ENCODE measurements around the gene CDC7.
A peak's percentile ranks its signal among the peaks of the same experiment; 100 is the strongest.
"Not testable (repeated sequence)": the region's sequence is repeated elsewhere in the genome, so short reads cannot be mapped to it uniquely, and the experiment has no call there.

The CDC7 gene

DNA sequence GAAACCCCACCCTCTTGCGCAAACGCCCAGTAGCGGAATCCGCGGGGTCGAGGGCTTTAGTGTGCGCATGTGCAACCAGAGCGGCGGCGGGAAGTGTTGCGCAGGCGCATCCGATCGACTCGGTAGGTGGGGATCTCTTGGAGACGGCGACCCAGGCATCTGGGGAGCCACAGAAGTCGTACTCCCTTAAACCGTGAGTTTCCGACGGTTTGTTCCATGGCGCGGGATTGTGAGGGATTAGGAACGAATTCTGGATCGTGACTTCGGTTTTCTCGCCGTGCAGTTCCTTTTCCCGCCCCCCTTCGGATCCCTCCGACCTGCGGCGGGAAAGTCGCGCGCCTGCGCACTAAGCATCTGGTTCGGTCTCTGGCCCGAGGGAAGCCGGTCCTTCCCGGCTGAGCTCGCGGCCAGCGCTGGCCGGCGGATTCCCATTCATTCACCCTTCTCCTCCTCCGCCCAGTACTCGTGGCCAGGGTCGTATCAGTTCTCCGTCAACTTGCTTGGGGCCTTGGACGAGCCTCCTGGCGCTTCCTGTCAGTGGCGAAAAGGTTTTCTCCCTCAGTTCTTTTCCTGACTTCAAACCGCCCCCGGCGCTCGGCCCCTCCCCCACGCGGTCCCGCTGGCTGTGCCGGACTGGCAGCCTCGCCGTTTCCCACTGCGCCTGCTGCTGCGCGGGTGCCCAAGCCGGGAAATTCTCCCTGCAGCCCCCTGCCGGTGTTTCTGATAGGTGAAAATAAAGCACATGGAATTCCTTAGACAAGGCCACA is at the start of gene CDC7:
Gene CDC7 (plus strand): TSS at position 96 of the 767 bp plus-strand sequence. CDS start 866 bp downstream, outside the sequence.
- peak within 1 kb of the TSS; percentile 96 for H3K4me3 ChIP-seq (ENCODE audit: low read length)
- H3K36me3 ChIP-seq (ENCODE audit: control insufficient read depth, insufficient read depth, low read length, severe bottlenecking) = no peaks in the 10 kb centered on the region
- peak within 1 kb of the TSS; percentile 86 for H3K9ac ChIP-seq (ENCODE audit: low read length)
- DNase-seq (ENCODE audit: low read depth) = peak; percentile 97
- H3K9me3 ChIP-seq (ENCODE audit: control insufficient read depth, low read length) = no peaks in the 10 kb centered on the region
- no peaks in the 10 kb centered on the region for H3K27me3 ChIP-seq (replicated peaks; ENCODE audit: control insufficient read depth, insufficient read depth, low read length)
- peaks cover 16% of the 10 kb centered on the region for H3K4me1 ChIP-seq (ENCODE audit: control insufficient read depth, insufficient read depth, low read length)

DNA sequence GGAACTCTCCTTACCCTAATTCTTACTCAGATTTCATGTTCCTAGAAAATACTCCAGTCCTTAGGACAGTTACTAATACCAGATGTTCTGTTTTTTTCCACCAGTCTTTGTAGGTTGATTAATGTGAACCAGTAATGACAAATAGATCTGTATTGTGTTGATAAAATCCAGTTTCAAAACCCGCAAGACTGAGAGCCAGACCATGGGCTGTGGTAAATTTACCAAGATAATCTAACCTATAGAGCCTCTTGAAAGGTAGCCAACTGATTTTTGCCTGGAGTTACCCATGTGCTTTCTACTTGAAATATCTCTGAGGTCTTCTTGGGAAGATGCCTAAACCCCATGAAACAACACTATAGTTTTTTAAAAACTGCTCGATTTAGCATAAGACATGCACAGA is 46.5 kb upstream of the CDC7 start:
- no peak overlapping the region for H3K4me3 ChIP-seq (ENCODE audit: low read length)
- DNase-seq (ENCODE audit: low read depth) = peak; percentile 43
- no peaks in the 10 kb centered on the region for H3K27me3 ChIP-seq (replicated peaks; ENCODE audit: control insufficient read depth, insufficient read depth, low read length)
- peaks cover 17% of the 10 kb centered on the region for H3K4me1 ChIP-seq (ENCODE audit: control insufficient read depth, insufficient read depth, low read length)
- H3K36me3 ChIP-seq (ENCODE audit: control insufficient read depth, insufficient read depth, low read length, severe bottlenecking) = no peaks in the 10 kb centered on the region
- no peaks in the 10 kb centered on the region for H3K9me3 ChIP-seq (ENCODE audit: control insufficient read depth, low read length)
- no peak overlapping the region for H3K9ac ChIP-seq (ENCODE audit: low read length)

DNA sequence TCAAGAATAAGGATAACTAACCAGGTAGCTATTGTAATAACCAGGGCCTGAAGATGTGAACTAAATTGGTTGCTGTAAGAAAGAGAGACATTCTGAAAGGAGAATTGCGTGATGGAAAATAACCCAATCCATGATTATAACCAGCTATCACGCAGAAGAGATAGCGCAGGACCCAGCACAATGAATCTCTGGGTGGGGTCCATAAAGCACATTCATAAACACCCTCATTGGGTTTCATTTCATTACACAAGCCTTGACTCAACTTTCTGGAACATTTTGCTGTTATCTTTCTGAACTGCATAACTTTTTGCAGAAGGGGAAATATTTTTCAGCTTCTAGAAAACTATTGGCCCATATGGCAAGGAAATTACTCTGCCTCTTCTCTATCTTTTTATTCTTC is 45.3 kb upstream of the CDC7 start:
- DNase-seq (ENCODE audit: low read depth) = no peak
- Histone ChIP-seq H3K4me1 (ENCODE audit: control insufficient read depth, insufficient read depth, low read length) (peaks cover 11% of the 10 kb centered on the region), H3K36me3 (ENCODE audit: control insufficient read depth, insufficient read depth, low read length, severe bottlenecking) (no peaks in the 10 kb centered on the region), H3K9ac (ENCODE audit: low read length) (no peak overlapping the region), H3K9me3 (ENCODE audit: control insufficient read depth, low read length) (no peaks in the 10 kb centered on the region), H3K27me3 (replicated peaks; ENCODE audit: control insufficient read depth, insufficient read depth, low read length) (no peaks in the 10 kb centered on the region), H3K4me3 (ENCODE audit: low read length) (no peak overlapping the region)

DNA sequence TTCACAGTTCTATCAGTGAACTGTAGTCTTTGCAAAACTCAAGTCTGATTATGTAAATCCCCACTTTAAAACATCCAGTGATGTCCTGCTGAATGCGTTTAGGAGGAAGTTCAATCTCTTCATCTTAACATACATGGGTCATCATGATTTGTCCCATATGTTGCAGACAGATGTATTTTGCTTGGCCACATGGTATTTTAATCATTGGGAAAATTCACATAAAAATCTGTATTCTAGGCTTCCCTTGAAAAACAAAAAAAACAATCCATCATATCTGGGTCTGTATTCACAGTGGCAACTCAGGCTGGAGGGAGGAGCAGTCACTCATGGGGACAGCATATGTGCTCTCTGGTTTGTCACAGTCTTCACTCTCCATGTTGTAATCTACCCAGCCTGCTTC is 44.8 kb upstream of the CDC7 start:
- Histone ChIP-seq H3K9ac (ENCODE audit: low read length) (no peak overlapping the region), H3K4me3 (ENCODE audit: low read length) (no peak overlapping the region), H3K4me1 (ENCODE audit: control insufficient read depth, insufficient read depth, low read length) (peaks cover 7% of the 10 kb centered on the region), H3K9me3 (ENCODE audit: control insufficient read depth, low read length) (no peaks in the 10 kb centered on the region), H3K36me3 (ENCODE audit: control insufficient read depth, insufficient read depth, low read length, severe bottlenecking) (no peaks in the 10 kb centered on the region), H3K27me3 (replicated peaks; ENCODE audit: control insufficient read depth, insufficient read depth, low read length) (no peaks in the 10 kb centered on the region)
- DNase-seq (ENCODE audit: low read depth) = no peak

DNA sequence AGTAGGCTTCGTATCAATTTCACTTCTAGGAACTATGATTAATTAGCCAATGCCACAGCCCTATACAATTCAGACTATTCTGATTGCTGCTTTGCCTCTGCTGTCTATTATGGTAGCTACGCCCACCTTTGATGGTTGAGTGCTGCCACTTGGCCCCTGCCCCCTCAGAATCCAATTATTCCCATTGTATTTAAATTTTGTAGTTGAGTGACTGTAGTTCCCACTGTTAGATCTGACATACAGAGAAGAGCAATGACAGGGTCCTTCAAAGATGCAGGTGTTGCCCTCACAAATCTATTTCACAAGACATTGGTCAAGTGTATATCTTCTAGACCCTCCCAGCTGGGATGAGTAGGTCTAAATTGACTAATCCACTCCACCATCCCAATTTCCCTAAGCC is 35.3 kb upstream of the CDC7 start:
- Histone ChIP-seq H3K9me3 (ENCODE audit: control insufficient read depth, low read length) (peaks cover 21% of the 10 kb centered on the region), H3K4me3 (ENCODE audit: low read length) (peak overlapping the region; percentile 8)
- not testable (repeated sequence) for H3K27me3 ChIP-seq (replicated peaks; ENCODE audit: control insufficient read depth, insufficient read depth, low read length); DNase-seq (ENCODE audit: low read depth); H3K9ac ChIP-seq (ENCODE audit: low read length); H3K4me1 ChIP-seq (ENCODE audit: control insufficient read depth, insufficient read depth, low read length); H3K36me3 ChIP-seq (ENCODE audit: control insufficient read depth, insufficient read depth, low read length, severe bottlenecking)

DNA sequence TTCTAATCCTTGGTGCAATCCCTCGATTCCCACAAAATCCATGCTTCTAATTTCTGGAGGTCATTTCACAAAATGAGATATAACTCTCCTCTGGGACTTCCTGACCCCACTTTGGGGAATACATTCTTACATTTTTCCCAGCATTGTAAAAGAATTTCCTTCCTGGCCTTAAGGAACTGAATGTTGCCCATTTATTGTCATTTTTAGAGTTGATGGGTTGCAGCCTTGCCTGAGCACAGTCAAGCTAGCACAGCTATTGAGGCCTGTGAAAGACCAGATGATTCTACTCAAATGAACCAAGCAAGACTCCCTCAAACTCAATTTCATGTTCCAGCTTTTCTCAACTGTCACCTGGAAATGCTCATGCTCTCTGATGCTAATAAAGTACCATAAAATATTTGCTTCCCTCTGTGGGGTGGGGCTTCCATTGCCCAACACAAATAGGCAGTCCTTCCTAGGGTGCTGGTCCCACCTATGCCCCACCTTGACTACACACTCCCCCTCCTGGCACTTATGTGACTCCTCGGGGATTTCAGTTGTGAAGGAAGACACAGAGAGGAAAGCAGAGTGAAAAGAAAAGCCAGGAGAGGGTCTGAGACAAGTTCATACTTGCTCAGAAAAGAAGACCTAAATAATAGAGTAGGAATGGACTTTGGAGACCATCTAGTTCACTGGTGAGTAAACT is 24.0 kb upstream of the CDC7 start:
- Histone ChIP-seq H3K4me3 (ENCODE audit: low read length) (no peak overlapping the region), H3K9ac (ENCODE audit: low read length) (no peak overlapping the region), H3K9me3 (ENCODE audit: control insufficient read depth, low read length) (no peaks in the 10 kb centered on the region), H3K27me3 (replicated peaks; ENCODE audit: control insufficient read depth, insufficient read depth, low read length) (no peaks in the 10 kb centered on the region), H3K4me1 (ENCODE audit: control insufficient read depth, insufficient read depth, low read length) (peaks cover 6% of the 10 kb centered on the region), H3K36me3 (ENCODE audit: control insufficient read depth, insufficient read depth, low read length, severe bottlenecking) (no peaks in the 10 kb centered on the region)
- DNase-seq (ENCODE audit: low read depth) = no peak

DNA sequence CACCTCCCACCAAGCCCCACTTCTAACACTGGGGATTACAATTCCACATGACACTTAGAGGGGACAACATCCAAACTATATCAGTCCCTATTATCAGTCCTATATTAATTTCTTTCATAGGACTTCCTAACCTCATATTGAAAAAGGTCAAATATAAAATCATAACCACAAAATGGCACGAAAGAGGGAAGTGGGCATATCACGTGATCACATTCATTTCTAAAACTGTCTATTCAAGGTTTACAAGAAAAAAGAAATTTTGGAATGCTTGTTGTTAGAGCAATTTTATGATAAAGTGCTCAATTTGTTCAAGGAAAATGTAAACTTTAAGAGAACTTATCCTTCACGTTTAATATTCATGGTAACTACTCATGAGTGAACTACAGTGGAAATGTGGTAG is 13.2 kb upstream of the CDC7 start:
- Histone ChIP-seq H3K36me3 (ENCODE audit: control insufficient read depth, insufficient read depth, low read length, severe bottlenecking) (no peaks in the 10 kb centered on the region), H3K9ac (ENCODE audit: low read length) (no peak overlapping the region), H3K27me3 (replicated peaks; ENCODE audit: control insufficient read depth, insufficient read depth, low read length) (no peaks in the 10 kb centered on the region), H3K9me3 (ENCODE audit: control insufficient read depth, low read length) (no peaks in the 10 kb centered on the region), H3K4me1 (ENCODE audit: control insufficient read depth, insufficient read depth, low read length) (peaks cover 8% of the 10 kb centered on the region), H3K4me3 (ENCODE audit: low read length) (no peak overlapping the region)
- no peak for DNase-seq (ENCODE audit: low read depth)

DNA sequence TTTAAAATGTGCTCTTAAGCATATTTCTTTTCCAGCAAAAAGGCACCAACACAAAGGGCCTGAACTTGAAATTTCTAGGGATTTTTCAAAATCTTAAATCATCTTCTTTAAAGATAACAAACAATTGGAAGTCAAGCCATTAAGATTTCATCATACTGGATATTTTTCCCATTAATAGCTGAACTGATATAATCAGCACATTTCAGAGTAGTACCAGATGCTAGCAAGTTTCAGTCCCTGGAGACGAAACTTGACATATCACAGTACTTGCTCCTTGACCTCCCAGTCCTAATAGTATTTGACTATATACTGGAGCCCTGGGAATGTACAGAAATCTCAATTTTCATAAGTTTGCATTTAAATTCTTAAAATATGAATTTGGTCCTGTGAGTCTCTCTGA is 10.2 kb upstream of the CDC7 start:
- H3K9me3 ChIP-seq (ENCODE audit: control insufficient read depth, low read length) = no peaks in the 10 kb centered on the region
- H3K9ac ChIP-seq (ENCODE audit: low read length) = no peak overlapping the region
- no peaks in the 10 kb centered on the region for H3K27me3 ChIP-seq (replicated peaks; ENCODE audit: control insufficient read depth, insufficient read depth, low read length)
- no peaks in the 10 kb centered on the region for H3K36me3 ChIP-seq (ENCODE audit: control insufficient read depth, insufficient read depth, low read length, severe bottlenecking)
- no peak overlapping the region for H3K4me3 ChIP-seq (ENCODE audit: low read length)
- DNase-seq (ENCODE audit: low read depth) = no peak
- peaks cover 8% of the 10 kb centered on the region for H3K4me1 ChIP-seq (ENCODE audit: control insufficient read depth, insufficient read depth, low read length)

DNA sequence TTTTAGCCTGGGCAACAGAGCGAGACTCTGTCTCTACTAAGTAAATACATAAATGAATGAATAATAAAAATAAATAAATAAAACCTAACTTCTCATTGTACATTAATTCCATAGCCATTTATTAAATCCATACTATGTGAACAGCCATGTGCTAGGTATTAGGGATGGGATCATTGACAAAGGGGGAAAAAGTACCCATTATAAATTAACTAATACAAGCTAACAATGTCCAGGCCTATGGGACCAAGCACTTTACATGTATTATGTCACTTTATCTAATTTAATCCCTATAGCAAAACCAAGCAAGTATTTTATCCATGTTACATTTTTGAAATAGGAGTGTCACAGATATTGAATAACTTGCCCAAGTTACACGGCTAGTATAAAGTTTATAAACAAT is 2.6 kb upstream of the CDC7 start:
- no peaks in the 10 kb centered on the region for H3K36me3 ChIP-seq (ENCODE audit: control insufficient read depth, insufficient read depth, low read length, severe bottlenecking)
- H3K9ac ChIP-seq (ENCODE audit: low read length) = no peak overlapping the region
- H3K4me3 ChIP-seq (ENCODE audit: low read length) = no peak overlapping the region
- DNase-seq (ENCODE audit: low read depth) = no peak
- peaks cover 16% of the 10 kb centered on the region for H3K4me1 ChIP-seq (ENCODE audit: control insufficient read depth, insufficient read depth, low read length)
- no peaks in the 10 kb centered on the region for H3K27me3 ChIP-seq (replicated peaks; ENCODE audit: control insufficient read depth, insufficient read depth, low read length)
- no peaks in the 10 kb centered on the region for H3K9me3 ChIP-seq (ENCODE audit: control insufficient read depth, low read length)

DNA sequence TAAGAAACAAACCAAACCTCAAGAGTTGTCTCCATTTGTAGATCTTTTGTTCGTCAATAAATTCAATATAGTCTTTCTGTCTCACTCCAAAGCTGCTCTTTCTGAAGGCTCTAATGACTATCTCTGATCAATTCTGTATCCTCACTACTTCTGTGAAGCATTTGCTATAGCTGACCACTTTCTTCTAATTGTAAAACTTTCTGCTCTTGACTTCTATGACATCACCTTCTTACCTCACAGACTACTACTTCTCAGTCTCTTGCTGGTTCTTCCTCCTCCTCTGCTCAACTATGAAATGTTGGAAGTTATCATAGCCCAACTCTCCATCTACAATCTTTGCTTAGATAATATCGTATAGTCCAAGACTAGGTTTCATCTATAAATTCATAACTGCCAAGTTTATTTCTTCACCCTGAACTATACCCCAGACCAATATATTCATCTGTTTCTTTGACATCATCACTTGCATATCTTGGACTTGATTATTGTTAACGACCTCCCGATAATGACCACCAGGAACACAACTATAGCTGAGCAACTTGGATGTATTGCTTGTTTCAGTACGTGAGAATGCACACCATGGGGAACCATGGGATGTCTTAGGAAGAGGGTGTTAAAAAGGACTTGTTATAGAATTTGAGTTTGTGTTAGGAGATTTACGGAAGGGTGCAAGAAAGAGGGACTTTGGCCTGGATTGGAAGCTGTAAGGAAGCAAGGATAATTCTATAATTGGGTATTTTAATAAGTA is 2.0 kb upstream of the CDC7 start:
- no peak for DNase-seq (ENCODE audit: low read depth)
- no peaks in the 10 kb centered on the region for H3K9me3 ChIP-seq (ENCODE audit: control insufficient read depth, low read length)
- no peak overlapping the region for H3K4me3 ChIP-seq (ENCODE audit: low read length)
- no peaks in the 10 kb centered on the region for H3K36me3 ChIP-seq (ENCODE audit: control insufficient read depth, insufficient read depth, low read length, severe bottlenecking)
- H3K27me3 ChIP-seq (replicated peaks; ENCODE audit: control insufficient read depth, insufficient read depth, low read length) = no peaks in the 10 kb centered on the region
- H3K9ac ChIP-seq (ENCODE audit: low read length) = no peak overlapping the region
- H3K4me1 ChIP-seq (ENCODE audit: control insufficient read depth, insufficient read depth, low read length) = peaks cover 16% of the 10 kb centered on the region

DNA sequence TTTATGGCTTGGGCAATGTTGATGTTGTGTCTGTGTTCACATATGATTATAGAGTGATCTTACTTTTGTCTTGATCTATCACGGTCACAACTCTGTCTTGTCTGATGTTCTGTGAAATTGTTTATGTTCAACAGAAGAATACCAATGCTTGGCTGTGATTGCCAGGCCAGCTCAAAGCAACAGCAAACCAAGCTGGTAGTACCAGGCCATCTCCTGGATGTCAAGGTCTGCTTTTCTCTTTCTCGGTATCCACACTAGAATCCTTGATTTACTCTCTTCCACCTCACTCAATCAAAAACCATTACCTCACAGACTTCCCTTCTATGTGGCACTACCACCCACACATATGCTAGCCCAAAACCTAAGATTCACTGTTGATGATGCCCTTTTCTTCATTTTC is 1.3 kb upstream of the CDC7 start:
- Histone ChIP-seq H3K27me3 (replicated peaks; ENCODE audit: control insufficient read depth, insufficient read depth, low read length) (no peaks in the 10 kb centered on the region), H3K9ac (ENCODE audit: low read length) (no peak overlapping the region), H3K4me3 (ENCODE audit: low read length) (no peak overlapping the region), H3K9me3 (ENCODE audit: control insufficient read depth, low read length) (no peaks in the 10 kb centered on the region), H3K36me3 (ENCODE audit: control insufficient read depth, insufficient read depth, low read length, severe bottlenecking) (no peaks in the 10 kb centered on the region), H3K4me1 (ENCODE audit: control insufficient read depth, insufficient read depth, low read length) (peaks cover 16% of the 10 kb centered on the region)
- no peak for DNase-seq (ENCODE audit: low read depth)
